OCI-LY1 (cell line): ENCODE data around the gene SYNE1.

ENCODE experiments used
- CTCF ChIP-seq: fragments of 200-600 bp; sonication (generic), shearing (Covaris generic); IDR thresholded peaks from 2 replicates; pipeline ENCODE4 v1.5.1; 2017; ENCODE audit warnings: mild to moderate bottlenecking, antibody characterized with exemption, low read length, moderate library complexity, mixed read lengths
- EZH2 ChIP-seq: fragments of 200-600 bp; sonication (generic), shearing (Covaris generic); IDR thresholded peaks from 2 replicates; pipeline ENCODE4 v1.8.0; 2017; ENCODE audit warnings: borderline replicate concordance, mixed run types, mild to moderate bottlenecking, antibody characterized with exemption, low read length, moderate library complexity, mixed read lengths

- no peak for TF ChIP-seq CTCF
- no peak for TF ChIP-seq EZH2
Observed at GRCh38 chr6:152273638-152274037, 363.5 kb downstream of the SYNE1 start.
